ENCODE measurements around the gene WDR1. TPM values are rescaled to one million over a fixed set of nuclear protein-coding genes. Genes with fewer than 3 reads are reported as not detected.

Gene WDR1
- polyA plus RNA-seq, 3 donors = 206 to 251 (median 243) TPM

DNA sequence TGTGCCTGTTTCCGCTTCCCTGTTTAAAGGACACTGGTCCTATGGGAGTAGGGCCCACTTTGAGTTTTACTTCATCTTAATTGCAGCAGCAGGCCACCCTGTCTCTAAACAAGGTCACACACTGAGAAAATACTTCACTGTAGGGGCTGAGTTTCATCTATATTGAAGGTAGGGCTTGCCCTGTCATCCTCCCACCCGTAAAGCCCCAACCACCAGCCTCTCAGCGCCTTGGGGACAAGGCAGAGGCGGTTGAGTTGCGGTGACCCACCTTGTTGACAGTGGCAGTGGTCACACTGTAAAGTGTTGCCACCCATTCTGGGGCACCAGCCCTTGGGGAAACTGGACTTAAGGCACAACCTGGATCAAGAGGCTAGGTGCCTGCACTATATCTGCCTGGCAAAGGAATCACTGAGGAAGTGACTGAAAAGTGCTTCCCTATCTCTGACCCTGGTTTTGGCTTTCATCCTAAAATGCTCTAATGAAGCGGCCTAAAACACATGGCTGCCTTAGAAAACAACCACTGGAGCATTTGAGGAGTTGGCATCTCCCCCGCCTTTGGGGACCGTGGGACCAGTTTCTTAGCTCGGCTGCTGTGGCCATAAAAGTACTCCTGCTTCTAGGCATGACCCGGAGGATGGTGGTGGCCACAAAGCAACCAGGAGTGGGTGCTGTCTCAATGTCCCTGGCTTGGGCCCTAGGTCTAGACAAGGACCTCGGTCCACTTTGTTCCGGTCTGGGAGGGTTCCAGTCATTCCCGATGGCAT, 7.8 kb upstream of the WDR1 start:
- intact Hi-C loops (cut with micrococcal nuclease) = no loop called here
- Histone ChIP-seq H3K79me2 (ENCODE audit: insufficient read depth, low read length) (no peaks in the 10 kb centered on the region), H3K4me3 (replicated peaks in 1 of 3; ENCODE audit: low read depth in 2 of 3, low read length in 3 of 3) (no peak overlapping the region), H4K20me1 (ENCODE audit: insufficient read depth, low read length) (no peaks in the 10 kb centered on the region), H3K4me1 (ENCODE audit: control insufficient read depth in 1 of 2, insufficient read depth in 2 of 2, low read length in 2 of 2) (peaks cover 14% of the 10 kb centered on the region in 2 donors), H3K9me3 (replicated peaks in 1 of 2; ENCODE audit: control insufficient read depth in 1 of 2, insufficient read depth in 1 of 2, low read length in 2 of 2) (no peaks in the 10 kb centered on the region), H3K27ac (ENCODE audit: low read depth in 1 of 2, low read length in 2 of 2) (no peak overlapping the region), H3K27me3 (ENCODE audit: control insufficient read depth in 2 of 2, insufficient read depth in 2 of 2, low read length in 2 of 2) (no peaks in the 10 kb centered on the region), H3K4me2 (replicated peaks; ENCODE audit: extremely low read depth, low read length, poor library complexity, severe bottlenecking) (no peak overlapping the region), H3K9ac (ENCODE audit: insufficient read depth, low read length, poor library complexity, severe bottlenecking) (no peak overlapping the region), H3K36me3 (replicated peaks in 1 of 2; ENCODE audit: control insufficient read depth in 1 of 2, insufficient read depth in 2 of 2, low read length in 2 of 2) (no peaks in the 10 kb centered on the region), H2AFZ (ENCODE audit: insufficient read depth, low read depth, low read length, poor library complexity, severe bottlenecking) (no peak overlapping the region)
- H3K27me3 Mint-ChIP-seq (ENCODE audit: low read depth in 3 of 3) = peaks cover 0 to 5% (median 4%) of the 10 kb centered on the region in 3 donors
- no peak overlapping the region for H3K27ac Mint-ChIP-seq
- H3K4me3 Mint-ChIP-seq = no peak overlapping the region
- H3K4me1 Mint-ChIP-seq = peaks cover 25% of the 10 kb centered on the region
- peak in 1 of 3 donors; percentile 9 for DNase-seq
- no peaks in the 10 kb centered on the region for H3K36me3 Mint-ChIP-seq
- TF ChIP-seq CTCF (IDR thresholded peaks at IDR 0.05) = no peak
- 52% methylated on average over 8 of the region's 13 CpGs for WGBS (ENCODE audit: insufficient coverage)
- no peaks in the 10 kb centered on the region for H3K9me3 Mint-ChIP-seq

DNA sequence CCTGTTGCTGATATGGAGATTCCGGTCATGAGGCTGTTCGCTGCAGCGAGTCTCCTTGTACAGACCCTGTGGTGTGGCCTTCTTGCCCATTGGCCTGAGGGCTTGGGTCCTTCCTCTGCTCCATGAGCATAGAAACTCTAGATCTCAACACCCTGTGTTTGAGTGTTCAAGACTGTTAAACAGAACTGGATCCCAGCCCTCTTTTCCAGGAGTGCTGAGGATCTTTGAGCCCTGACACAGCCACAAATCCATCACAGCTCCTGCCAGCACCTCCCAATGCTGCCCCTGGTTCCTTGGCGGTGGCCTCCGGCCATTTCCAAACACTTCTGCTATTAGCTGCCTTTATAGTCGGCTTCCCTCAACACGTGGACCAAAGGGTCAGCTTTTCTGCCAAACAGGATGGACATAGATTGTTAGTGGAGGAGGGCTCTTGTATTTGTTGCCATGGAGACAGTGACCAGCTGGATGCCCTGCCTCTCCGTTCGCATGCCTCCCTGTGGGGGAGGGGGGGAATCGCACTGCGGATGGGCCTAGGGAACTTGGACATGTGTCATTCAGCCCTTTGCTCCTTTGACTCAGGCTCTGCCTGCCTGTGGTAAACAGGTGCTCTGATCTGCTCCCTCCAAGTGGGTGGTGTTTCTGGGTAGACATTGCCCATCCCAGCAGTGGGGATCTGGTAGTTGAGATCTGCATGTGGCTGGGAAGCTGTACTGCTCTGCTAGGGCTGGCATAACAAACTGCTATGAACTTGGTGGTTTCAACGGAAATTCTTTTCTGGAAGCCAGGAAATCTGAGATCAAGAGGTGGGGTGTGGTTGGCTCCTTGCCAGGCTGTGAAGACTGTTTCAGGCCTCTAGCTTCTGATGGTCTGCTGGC, 6.9 kb upstream of the WDR1 start:
- Histone ChIP-seq H3K36me3 (replicated peaks in 1 of 2; ENCODE audit: control insufficient read depth in 1 of 2, insufficient read depth in 2 of 2, low read length in 2 of 2) (no peaks in the 10 kb centered on the region), H3K9me3 (replicated peaks in 1 of 2; ENCODE audit: control insufficient read depth in 1 of 2, insufficient read depth in 1 of 2, low read length in 2 of 2) (no peaks in the 10 kb centered on the region), H4K20me1 (ENCODE audit: insufficient read depth, low read length) (no peaks in the 10 kb centered on the region), H3K9ac (ENCODE audit: insufficient read depth, low read length, poor library complexity, severe bottlenecking) (no peak overlapping the region), H2AFZ (ENCODE audit: insufficient read depth, low read depth, low read length, poor library complexity, severe bottlenecking) (no peak overlapping the region), H3K27ac (ENCODE audit: low read depth in 1 of 2, low read length in 2 of 2) (no peak overlapping the region), H3K4me3 (replicated peaks in 1 of 3; ENCODE audit: low read depth in 2 of 3, low read length in 3 of 3) (no peak overlapping the region), H3K27me3 (ENCODE audit: control insufficient read depth in 2 of 2, insufficient read depth in 2 of 2, low read length in 2 of 2) (no peaks in the 10 kb centered on the region), H3K4me2 (replicated peaks; ENCODE audit: extremely low read depth, low read length, poor library complexity, severe bottlenecking) (no peak overlapping the region), H3K4me1 (ENCODE audit: control insufficient read depth in 1 of 2, insufficient read depth in 2 of 2, low read length in 2 of 2) (peaks cover 19 to 20% of the 10 kb centered on the region in 2 donors), H3K79me2 (ENCODE audit: insufficient read depth, low read length) (peaks cover under 1% of the 10 kb centered on the region)
- 41% methylated on average over 8 of the region's 12 CpGs for WGBS (ENCODE audit: insufficient coverage)
- Mint-ChIP-seq H3K4me3 (no peak overlapping the region), H3K36me3 (no peaks in the 10 kb centered on the region), H3K27ac (peak overlapping the region in 2 of 7 donors; percentile 37 to 52), H3K4me1 (peaks cover 31% of the 10 kb centered on the region), H3K27me3 (ENCODE audit: low read depth in 3 of 3) (peaks cover 0 to 7% (median 5%) of the 10 kb centered on the region in 3 donors), H3K9me3 (no peaks in the 10 kb centered on the region)
- intact Hi-C loops (cut with micrococcal nuclease) = no loop called here
- TF ChIP-seq CTCF (IDR thresholded peaks at IDR 0.05) = no peak
- peak in 2 of 3 donors; percentile 20 to 53 for DNase-seq

All from CD14-positive monocyte (primary cell).